Activated B cell treated with CpG ODN at 0.5 μM for 24 hours (primary cell): ENCODE results near the gene MPPED2. TPM values are rescaled to one million over a fixed set of nuclear protein-coding genes. Genes with fewer than 3 reads are reported as not detected.

Experiments used
- ATAC-seq: fragments of 200-7000 bp; cut with Tn5 transposase; one replicate; pipeline ENCODE4 v1.10.0; 2021; ENCODE audit warnings: low read depth, mild to moderate bottlenecking, moderate library complexity
- CTCF ChIA-PET: fragments of 350-600 bp; sonication (Branson Sonifier 250); formaldehyde crosslinking; loops from one replicate; lab custom pipeline; 2021; ENCODE audit warnings: antibody characterized with exemption; lab: Charles Lee
- POLR2A ChIA-PET: fragments of 350-600 bp; sonication (Branson Sonifier 250); formaldehyde crosslinking; loops from one replicate; lab custom pipeline; 2021; ENCODE audit warnings: antibody characterized with exemption; lab: Charles Lee
- DNase-seq: peaks from one replicate; pipeline ENCODE4 v3.0.0; 2022
- H3K27ac Mint-ChIP-seq: one replicate; pipeline ENCODE4 v1.8.0; 2020; ENCODE audit warnings: mixed read lengths
- H3K27me3 Mint-ChIP-seq: one replicate; pipeline ENCODE4 v1.8.0; 2021; ENCODE audit warnings: mixed read lengths
- H3K36me3 Mint-ChIP-seq: one replicate; pipeline ENCODE4 v1.8.0; 2021; ENCODE audit warnings: low read depth, mixed read lengths
- H3K4me1 Mint-ChIP-seq: one replicate; pipeline ENCODE4 v1.8.0; 2021; ENCODE audit warnings: mixed read lengths
- H3K4me3 Mint-ChIP-seq: one replicate; pipeline ENCODE4 v1.8.0; 2020; ENCODE audit warnings: mild to moderate bottlenecking, mixed read lengths
- H3K9me3 Mint-ChIP-seq: one replicate; pipeline ENCODE4 v1.8.0; 2020; ENCODE audit warnings: mixed read lengths
- CTCF ChIP-seq: fragments of 200-600 bp; IDR thresholded peaks from one replicate; pipeline ENCODE4 v1.8.0; 2022; ENCODE audit warnings: antibody characterized with exemption, mild to moderate bottlenecking
- intact Hi-C: fragments of 100-400 bp; cut with micrococcal nuclease; formaldehyde crosslinking; loops from one replicate; pipeline ENCODE4 v1.15.1; 2024
- total RNA-seq: library from RNA; stranded (reverse); gene quantifications from 2 replicates; pipeline ENCODE4 v1.2.3, GENCODE V29; 2022

MPPED2 gene
- total RNA-seq, 1 donor from 2014 or later = 1.7 TPM

GRCh38 chr11:30535818-30536217, 50.3 kb downstream of the MPPED2 start:
- H3K27me3 Mint-ChIP-seq = peaks cover 3% of the 10 kb centered on the region
- H3K4me3 Mint-ChIP-seq = no peak overlapping the region
- intact Hi-C loops = no loop called here
- no peaks in the 10 kb centered on the region for H3K4me1 Mint-ChIP-seq
- no peaks in the 10 kb centered on the region for H3K9me3 Mint-ChIP-seq
- TF ChIP-seq CTCF = no peak
- ATAC-seq (no peak), DNase-seq (no peak)
- no peak overlapping the region for H3K27ac Mint-ChIP-seq
- ChIA-PET POLR2A (no interaction called here), CTCF (no interaction called here)
- H3K36me3 Mint-ChIP-seq = no peaks in the 10 kb centered on the region

GRCh38 chr11:30533445-30533947, 52.7 kb downstream of the MPPED2 start:
- Mint-ChIP-seq H3K27me3 (peaks cover 3% of the 10 kb centered on the region), H3K4me3 (no peak overlapping the region), H3K9me3 (no peaks in the 10 kb centered on the region), H3K4me1 (no peaks in the 10 kb centered on the region), H3K36me3 (no peaks in the 10 kb centered on the region), H3K27ac (no peak overlapping the region)
- TF ChIP-seq CTCF = no peak
- ChIA-PET CTCF (no interaction called here), POLR2A (no interaction called here)
- ATAC-seq (no peak), DNase-seq (no peak)
- intact Hi-C loops = no loop called here

GRCh38 chr11:30527566-30527965, 58.6 kb downstream of the MPPED2 start:
- POLR2A ChIA-PET = no interaction called here
- Mint-ChIP-seq H3K4me3 (no peak overlapping the region), H3K4me1 (no peaks in the 10 kb centered on the region), H3K27ac (no peak overlapping the region), H3K9me3 (no peaks in the 10 kb centered on the region), H3K36me3 (no peaks in the 10 kb centered on the region), H3K27me3 (peaks cover 3% of the 10 kb centered on the region)
- CTCF ChIA-PET = no interaction called here
- no peak for DNase-seq
- TF ChIP-seq CTCF = no peak
- intact Hi-C loops = no loop called here
- ATAC-seq = no peak

GRCh38 chr11:30526558-30526957, 59.6 kb downstream of the MPPED2 start:
- Mint-ChIP-seq H3K4me1 (no peaks in the 10 kb centered on the region), H3K9me3 (no peaks in the 10 kb centered on the region), H3K36me3 (no peaks in the 10 kb centered on the region), H3K4me3 (no peak overlapping the region), H3K27me3 (peaks cover 3% of the 10 kb centered on the region), H3K27ac (no peak overlapping the region)
- ChIA-PET POLR2A (interaction anchor here (0.8 kb wide), 1 partner anchor 9 kb away, joined by 4 read pairs; no protein-coding TSS in a partner anchor), CTCF (no interaction called here)
- no peak for DNase-seq
- intact Hi-C loops = no loop called here
- no peak for ATAC-seq
- TF ChIP-seq CTCF = no peak

- no peak overlapping the region for H3K4me3 Mint-ChIP-seq
- ATAC-seq (no peak), DNase-seq (no peak)
- no peak overlapping the region for H3K27ac Mint-ChIP-seq
- no peaks in the 10 kb centered on the region for H3K9me3 Mint-ChIP-seq
- H3K27me3 Mint-ChIP-seq = peaks cover under 1% of the 10 kb centered on the region
- no peaks in the 10 kb centered on the region for H3K4me1 Mint-ChIP-seq
- ChIA-PET POLR2A (no interaction called here), CTCF (no interaction called here)
- intact Hi-C loops = no loop called here
- no peaks in the 10 kb centered on the region for H3K36me3 Mint-ChIP-seq
- no peak for TF ChIP-seq CTCF
Measured at GRCh38 chr11:30522536-30523243, 63.5 kb downstream of the MPPED2 start.
